ENCODE measurements around the gene SPOCD1. TPM values are rescaled to one million over a fixed set of nuclear protein-coding genes. Genes with fewer than 3 reads are reported as not detected.

The SPOCD1 gene
- total and polyA plus RNA-seq, 2 experiments from 2014 or later, result 0.73 to 1.3 TPM

DNA sequence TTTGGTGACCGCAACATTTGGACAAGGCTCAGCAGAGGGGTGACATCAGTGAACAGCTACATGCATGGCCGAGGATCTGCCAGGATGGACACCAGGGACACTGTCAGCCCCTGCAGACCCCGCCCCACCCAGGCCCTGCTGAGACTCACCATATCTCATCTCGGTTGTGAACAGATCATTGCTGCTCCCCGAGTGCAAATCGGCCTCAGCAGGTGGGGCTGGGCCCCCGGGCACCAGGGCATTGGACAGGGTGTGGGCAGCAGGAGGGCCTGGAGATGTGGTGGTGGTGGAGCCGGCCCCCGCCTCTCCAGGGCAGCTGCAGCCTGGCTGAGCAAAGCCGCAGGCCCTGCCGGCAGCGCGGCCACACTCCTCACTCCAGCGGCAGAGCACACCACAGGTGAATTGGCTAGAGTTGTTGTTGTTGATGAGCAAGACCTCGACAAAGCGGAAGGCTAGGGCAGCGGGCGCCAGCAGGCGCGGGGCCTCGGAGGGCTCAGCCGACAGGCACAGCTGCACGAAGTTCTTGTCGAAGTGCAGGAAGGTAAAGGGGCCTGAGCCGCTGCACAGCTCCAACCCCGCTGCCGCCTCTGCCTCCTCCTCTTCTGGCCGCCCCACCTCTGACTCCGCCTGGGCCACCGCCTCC lies 59.9 kb downstream of the SPOCD1 start:
- peaks cover 13% of the 10 kb centered on the region; the same call in 1 of the 2 replicates for H3K79me2 ChIP-seq (replicated peaks; ENCODE audit: insufficient read depth)
- no peak overlapping the region for H3K27ac ChIP-seq (ENCODE audit: low read depth)
- no peak overlapping the region for H3K4me3 ChIP-seq
- peaks cover 16% of the 10 kb centered on the region for H3K27me3 Mint-ChIP-seq (ENCODE audit: insufficient read depth, low read depth, poor library complexity)
- peaks cover 53% of the 10 kb centered on the region for H3K4me1 Mint-ChIP-seq
- H3K9me3 Mint-ChIP-seq, result no peaks in the 10 kb centered on the region; the same call in 1 of the 3 replicates
- no peaks in the 10 kb centered on the region for H3K27me3 ChIP-seq (ENCODE audit: insufficient read depth)
- peaks cover 10% of the 10 kb centered on the region for H3F3A ChIP-seq (replicated peaks; ENCODE audit: low read depth)
- no peak for DNase-seq (ENCODE audit: low spot score)
- H3K27ac Mint-ChIP-seq, result no peak overlapping the region
- H3K9me2 ChIP-seq (ENCODE audit: insufficient read depth), result no peaks in the 10 kb centered on the region
- TF ChIP-seq, protein P1, sequence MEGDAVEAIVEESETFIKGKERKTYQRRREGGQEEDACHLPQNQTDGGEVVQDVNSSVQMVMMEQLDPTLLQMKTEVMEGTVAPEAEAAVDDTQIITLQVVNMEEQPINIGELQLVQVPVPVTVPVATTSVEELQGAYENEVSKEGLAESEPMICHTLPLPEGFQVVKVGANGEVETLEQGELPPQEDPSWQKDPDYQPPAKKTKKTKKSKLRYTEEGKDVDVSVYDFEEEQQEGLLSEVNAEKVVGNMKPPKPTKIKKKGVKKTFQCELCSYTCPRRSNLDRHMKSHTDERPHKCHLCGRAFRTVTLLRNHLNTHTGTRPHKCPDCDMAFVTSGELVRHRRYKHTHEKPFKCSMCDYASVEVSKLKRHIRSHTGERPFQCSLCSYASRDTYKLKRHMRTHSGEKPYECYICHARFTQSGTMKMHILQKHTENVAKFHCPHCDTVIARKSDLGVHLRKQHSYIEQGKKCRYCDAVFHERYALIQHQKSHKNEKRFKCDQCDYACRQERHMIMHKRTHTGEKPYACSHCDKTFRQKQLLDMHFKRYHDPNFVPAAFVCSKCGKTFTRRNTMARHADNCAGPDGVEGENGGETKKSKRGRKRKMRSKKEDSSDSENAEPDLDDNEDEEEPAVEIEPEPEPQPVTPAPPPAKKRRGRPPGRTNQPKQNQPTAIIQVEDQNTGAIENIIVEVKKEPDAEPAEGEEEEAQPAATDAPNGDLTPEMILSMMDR (conservative IDR thresholded peaks at IDR 0.05; ENCODE audit: low read depth in 2 of 2), result no peak
- TF ChIP-seq POLR2AphosphoS5 (IDR thresholded peaks at IDR 0.05; ENCODE audit: low read depth), result no peak
- TF ChIP-seq, protein P2, sequence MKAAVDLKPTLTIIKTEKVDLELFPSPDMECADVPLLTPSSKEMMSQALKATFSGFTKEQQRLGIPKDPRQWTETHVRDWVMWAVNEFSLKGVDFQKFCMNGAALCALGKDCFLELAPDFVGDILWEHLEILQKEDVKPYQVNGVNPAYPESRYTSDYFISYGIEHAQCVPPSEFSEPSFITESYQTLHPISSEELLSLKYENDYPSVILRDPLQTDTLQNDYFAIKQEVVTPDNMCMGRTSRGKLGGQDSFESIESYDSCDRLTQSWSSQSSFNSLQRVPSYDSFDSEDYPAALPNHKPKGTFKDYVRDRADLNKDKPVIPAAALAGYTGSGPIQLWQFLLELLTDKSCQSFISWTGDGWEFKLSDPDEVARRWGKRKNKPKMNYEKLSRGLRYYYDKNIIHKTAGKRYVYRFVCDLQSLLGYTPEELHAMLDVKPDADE (IDR thresholded peaks at IDR 0.05), result no peak
- TF ChIP-seq CREB1 (CRISPR knock-in tag; IDR thresholded peaks at IDR 0.05; ENCODE audit: low read depth), result no peak
- TF ChIP-seq EZH2phosphoT487 (IDR thresholded peaks at IDR 0.05; ENCODE audit: unreplicated experiment), result no peak
- TF ChIP-seq ZNF331 (CRISPR knock-in tag; IDR thresholded peaks at IDR 0.05; ENCODE audit: low read depth), result no peak
- H3K4me2 ChIP-seq, result no peak overlapping the region
- no peaks in the 10 kb centered on the region for H3K36me3 ChIP-seq (ENCODE audit: insufficient read depth)
- H2AFZ ChIP-seq, result no peak overlapping the region
- H4K20me1 ChIP-seq (replicated peaks; ENCODE audit: insufficient read depth), result peaks cover 3% of the 10 kb centered on the region; the same call in 1 of the 2 replicates
- ATAC-seq, result no peak
- no peak overlapping the region for H3K4me3 Mint-ChIP-seq
- peaks cover 34% of the 10 kb centered on the region for H3K4me1 ChIP-seq (ENCODE audit: insufficient read depth)
- no peaks in the 10 kb centered on the region; the same call in 2 of the 3 replicates for H3K36me3 Mint-ChIP-seq (ENCODE audit: low read depth)

DNA sequence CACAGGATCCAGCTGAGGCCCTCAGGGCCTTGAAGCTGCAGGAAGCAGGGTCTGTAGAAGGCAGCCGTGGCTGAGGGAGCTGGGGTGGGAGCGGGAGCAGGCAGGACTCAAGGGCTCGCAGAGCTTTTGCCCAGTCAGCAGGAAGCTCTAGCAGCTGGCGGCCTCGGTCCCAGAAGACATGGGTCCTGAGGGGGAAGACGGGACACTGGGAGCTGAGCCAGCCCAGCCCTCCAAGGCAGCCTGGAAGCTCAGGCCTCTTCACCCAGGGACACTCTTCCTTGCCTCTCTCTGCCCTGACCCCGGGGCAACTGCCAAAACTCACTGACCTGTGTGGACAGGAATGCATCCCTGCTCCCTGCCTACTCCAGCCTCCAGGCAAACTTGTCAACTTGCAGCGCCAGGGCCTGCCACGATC lies 60.6 kb downstream of the SPOCD1 start:
- no peaks in the 10 kb centered on the region for H3K27me3 ChIP-seq (ENCODE audit: insufficient read depth)
- no peak for DNase-seq (ENCODE audit: low spot score)
- no peaks in the 10 kb centered on the region for H3K9me2 ChIP-seq (ENCODE audit: insufficient read depth)
- H3F3A ChIP-seq (replicated peaks; ENCODE audit: low read depth), result peaks cover 9% of the 10 kb centered on the region; the same call in 1 of the 2 replicates
- H3K27me3 Mint-ChIP-seq (ENCODE audit: insufficient read depth, low read depth, poor library complexity), result peaks cover 18% of the 10 kb centered on the region
- H3K4me1 ChIP-seq (ENCODE audit: insufficient read depth), result peaks cover 33% of the 10 kb centered on the region
- ATAC-seq, result no peak
- H4K20me1 ChIP-seq (replicated peaks; ENCODE audit: insufficient read depth), result peaks cover 3% of the 10 kb centered on the region; the same call in 1 of the 2 replicates
- H3K4me3 Mint-ChIP-seq, result no peak overlapping the region
- no peak overlapping the region for H3K27ac Mint-ChIP-seq
- no peaks in the 10 kb centered on the region; the same call in 2 of the 3 replicates for H3K36me3 Mint-ChIP-seq (ENCODE audit: low read depth)
- H3K27ac ChIP-seq (ENCODE audit: low read depth), result no peak overlapping the region
- no peak overlapping the region for H3K4me2 ChIP-seq
- peaks cover 13% of the 10 kb centered on the region; the same call in 1 of the 2 replicates for H3K79me2 ChIP-seq (replicated peaks; ENCODE audit: insufficient read depth)
- peaks cover 59% of the 10 kb centered on the region for H3K4me1 Mint-ChIP-seq
- no peaks in the 10 kb centered on the region; the same call in 1 of the 3 replicates for H3K9me3 Mint-ChIP-seq
- H3K36me3 ChIP-seq (ENCODE audit: insufficient read depth), result no peaks in the 10 kb centered on the region
- no peak overlapping the region for H3K4me3 ChIP-seq
- no peak overlapping the region for H2AFZ ChIP-seq
- TF ChIP-seq CREB1 (CRISPR knock-in tag; IDR thresholded peaks at IDR 0.05; ENCODE audit: low read depth) (no peak), NANOG (IDR thresholded peaks at IDR 0.05; ENCODE audit: borderline replicate concordance) (no peak), POLR2AphosphoS5 (IDR thresholded peaks at IDR 0.05; ENCODE audit: low read depth) (no peak), EZH2 (IDR thresholded peaks at IDR 0.05; ENCODE audit: low read depth, unreplicated experiment) (no peak), ZNF331 (CRISPR knock-in tag; IDR thresholded peaks at IDR 0.05; ENCODE audit: low read depth) (no peak)
- TF ChIP-seq, protein P1 (conservative IDR thresholded peaks at IDR 0.05; ENCODE audit: low read depth in 2 of 2), result no peak
- TF ChIP-seq, protein P2 (IDR thresholded peaks at IDR 0.05), result no peak

Measured in GM23338 (cell line).